Ishikawa (cell line): ENCODE measurements around the gene GCGR.

Experiments used
- CEBPB ChIP-seq: IDR thresholded peaks from 2 replicates; pipeline ENCODE4 v1.6.1; 2012
- CREB1 ChIP-seq: IDR thresholded peaks from 2 replicates; pipeline ENCODE4 v1.6.1; 2012; ENCODE audit warnings: low read depth
- EP300 ChIP-seq: IDR thresholded peaks from 2 replicates; pipeline ENCODE4 v1.6.1; 2012; ENCODE audit warnings: borderline replicate concordance
- FOXM1 ChIP-seq: IDR thresholded peaks from 2 replicates; pipeline ENCODE4 v1.6.1; 2012; ENCODE audit warnings: low read depth, borderline replicate concordance
- MAX ChIP-seq: IDR thresholded peaks from 2 replicates; pipeline ENCODE4 v1.6.1; 2012
- NFIC ChIP-seq: IDR thresholded peaks from 2 replicates; pipeline ENCODE4 v1.6.1; 2012
- RAD21 ChIP-seq: IDR thresholded peaks from 2 replicates; pipeline ENCODE4 v1.6.1; 2012; ENCODE audit warnings: low read depth
- TAF1 ChIP-seq: IDR thresholded peaks from 2 replicates; pipeline ENCODE4 v1.6.1; 2012; ENCODE audit warnings: low read depth, mild to moderate bottlenecking
- TCF12 ChIP-seq: IDR thresholded peaks from 2 replicates; pipeline ENCODE4 v1.6.1; 2012; ENCODE audit warnings: low read depth
- TEAD4 ChIP-seq: IDR thresholded peaks from 2 replicates; pipeline ENCODE4 v1.6.1; 2012
- YY1 ChIP-seq: IDR thresholded peaks from 2 replicates; pipeline ENCODE4 v1.6.1; 2012; ENCODE audit warnings: low read depth
- ZBTB7A ChIP-seq: IDR thresholded peaks from 2 replicates; pipeline ENCODE4 v1.6.1; 2012; ENCODE audit warnings: low read depth
- TF ChIP-seq, protein P1 (sequence below): IDR thresholded peaks from 2 replicates; pipeline ENCODE4 v1.6.1; 2012; ENCODE audit warnings: low read depth, mild to moderate bottlenecking
- TF ChIP-seq, protein P2 (sequence below): IDR thresholded peaks from 2 replicates; pipeline ENCODE4 v1.6.1; 2012

DNA sequence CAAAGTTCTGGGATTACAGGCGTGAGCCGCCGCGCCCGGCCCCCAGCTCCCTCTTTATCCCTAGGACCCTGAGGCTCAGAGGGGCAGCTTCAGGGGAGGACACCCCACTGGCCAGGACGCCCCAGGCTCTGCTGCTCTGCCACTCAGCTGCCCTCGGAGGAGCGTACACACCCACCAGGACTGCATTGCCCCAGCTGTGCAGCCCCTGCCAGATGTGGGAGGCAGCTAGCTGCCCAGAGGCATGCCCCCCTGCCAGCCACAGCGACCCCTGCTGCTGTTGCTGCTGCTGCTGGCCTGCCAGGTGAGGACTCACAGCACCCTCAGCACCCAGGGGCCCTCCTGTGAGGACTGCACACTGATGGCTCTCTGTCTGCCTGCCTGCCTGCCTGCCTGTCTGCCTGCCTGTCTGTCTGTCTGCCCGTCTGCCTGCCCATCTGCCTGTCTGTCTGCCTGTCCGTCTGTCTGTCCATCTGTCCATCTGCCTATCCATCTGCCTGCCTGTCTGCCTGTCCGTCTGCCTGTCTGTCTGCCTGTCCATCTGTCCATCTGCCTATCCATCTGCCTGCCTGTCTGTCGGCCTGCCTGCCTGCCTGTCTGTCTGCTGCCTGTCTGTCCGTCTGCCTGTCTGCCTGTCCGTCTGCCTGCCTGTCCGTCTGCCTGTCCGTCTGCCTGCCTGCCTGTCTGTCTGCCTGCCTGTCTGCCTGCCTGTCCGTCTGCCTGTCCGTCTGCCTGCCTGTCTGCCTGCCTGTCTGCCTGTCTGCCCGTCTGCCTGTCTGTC is 5.0 kb downstream of the GCGR start:
- TF ChIP-seq ZBTB7A: no peak
- no peak for TF ChIP-seq YY1
- no peak for TF ChIP-seq CREB1
- TF ChIP-seq, protein P1, sequence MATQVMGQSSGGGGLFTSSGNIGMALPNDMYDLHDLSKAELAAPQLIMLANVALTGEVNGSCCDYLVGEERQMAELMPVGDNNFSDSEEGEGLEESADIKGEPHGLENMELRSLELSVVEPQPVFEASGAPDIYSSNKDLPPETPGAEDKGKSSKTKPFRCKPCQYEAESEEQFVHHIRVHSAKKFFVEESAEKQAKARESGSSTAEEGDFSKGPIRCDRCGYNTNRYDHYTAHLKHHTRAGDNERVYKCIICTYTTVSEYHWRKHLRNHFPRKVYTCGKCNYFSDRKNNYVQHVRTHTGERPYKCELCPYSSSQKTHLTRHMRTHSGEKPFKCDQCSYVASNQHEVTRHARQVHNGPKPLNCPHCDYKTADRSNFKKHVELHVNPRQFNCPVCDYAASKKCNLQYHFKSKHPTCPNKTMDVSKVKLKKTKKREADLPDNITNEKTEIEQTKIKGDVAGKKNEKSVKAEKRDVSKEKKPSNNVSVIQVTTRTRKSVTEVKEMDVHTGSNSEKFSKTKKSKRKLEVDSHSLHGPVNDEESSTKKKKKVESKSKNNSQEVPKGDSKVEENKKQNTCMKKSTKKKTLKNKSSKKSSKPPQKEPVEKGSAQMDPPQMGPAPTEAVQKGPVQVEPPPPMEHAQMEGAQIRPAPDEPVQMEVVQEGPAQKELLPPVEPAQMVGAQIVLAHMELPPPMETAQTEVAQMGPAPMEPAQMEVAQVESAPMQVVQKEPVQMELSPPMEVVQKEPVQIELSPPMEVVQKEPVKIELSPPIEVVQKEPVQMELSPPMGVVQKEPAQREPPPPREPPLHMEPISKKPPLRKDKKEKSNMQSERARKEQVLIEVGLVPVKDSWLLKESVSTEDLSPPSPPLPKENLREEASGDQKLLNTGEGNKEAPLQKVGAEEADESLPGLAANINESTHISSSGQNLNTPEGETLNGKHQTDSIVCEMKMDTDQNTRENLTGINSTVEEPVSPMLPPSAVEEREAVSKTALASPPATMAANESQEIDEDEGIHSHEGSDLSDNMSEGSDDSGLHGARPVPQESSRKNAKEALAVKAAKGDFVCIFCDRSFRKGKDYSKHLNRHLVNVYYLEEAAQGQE: no peak
- no peak for TF ChIP-seq MAX
- TF ChIP-seq TCF12: no peak
- TF ChIP-seq, protein P2, sequence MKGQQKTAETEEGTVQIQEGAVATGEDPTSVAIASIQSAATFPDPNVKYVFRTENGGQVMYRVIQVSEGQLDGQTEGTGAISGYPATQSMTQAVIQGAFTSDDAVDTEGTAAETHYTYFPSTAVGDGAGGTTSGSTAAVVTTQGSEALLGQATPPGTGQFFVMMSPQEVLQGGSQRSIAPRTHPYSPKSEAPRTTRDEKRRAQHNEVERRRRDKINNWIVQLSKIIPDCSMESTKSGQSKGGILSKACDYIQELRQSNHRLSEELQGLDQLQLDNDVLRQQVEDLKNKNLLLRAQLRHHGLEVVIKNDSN: no peak
- no peak for TF ChIP-seq CEBPB
- no peak for TF ChIP-seq TAF1
- TF ChIP-seq FOXM1: no peak
- no peak for TF ChIP-seq RAD21
- TF ChIP-seq EP300: no peak
- TF ChIP-seq NFIC: no peak
- TF ChIP-seq TEAD4: no peak
